Measurements from ENCODE around the gene SVOP. TPM values are rescaled to one million over a fixed set of nuclear protein-coding genes. Genes with fewer than 3 reads are reported as not detected.
"Not testable (repeated sequence)": the region's sequence is repeated elsewhere in the genome, so short reads cannot be mapped to it uniquely, and the experiment has no call there.

SVOP gene
- total and polyA plus RNA-seq, 3 donors from 2014 or later, result 0.31 to 0.37 (median 0.31) TPM

GRCh38 chr12:109029411-109029810 lies 8.5 kb upstream of the SVOP start:
- no peak for TF ChIP-seq CTCF (IDR thresholded peaks at IDR 0.05)
- TF ChIP-seq POLR2A (IDR thresholded peaks at IDR 0.05), result no peak
- H3K4me3 ChIP-seq, result no peak overlapping the region
- H3K9me3 ChIP-seq, result no peaks in the 10 kb centered on the region
- H3K4me1 ChIP-seq, result no peaks in the 10 kb centered on the region
- DNase-seq, result no peak
- intact Hi-C loops (cut with DNase I; ENCODE audit: low total_unique reads), result no loop called here
- no peaks in the 10 kb centered on the region for H3K36me3 ChIP-seq (ENCODE audit: low read depth, missing control alignments)
- 41 to 50% methylated on average over 2 of the region's 2 CpGs for WGBS, 2 donors
- no peak overlapping the region for H3K27ac ChIP-seq
- H3K27me3 ChIP-seq, result no peaks in the 10 kb centered on the region

- H3K27me3 ChIP-seq; H3K27ac ChIP-seq; H3K4me3 ChIP-seq; DNase-seq; H3K9me3 ChIP-seq; H3K4me1 ChIP-seq; H3K36me3 ChIP-seq (ENCODE audit: low read depth, missing control alignments); intact Hi-C loops (cut with DNase I; ENCODE audit: low total_unique reads): not testable (repeated sequence)
- 53 to 77% methylated on average over 3 of the region's 3 CpGs for WGBS, 2 donors
Measured at GRCh38 chr12:109028624-109029023, 7.8 kb upstream of the SVOP start.

GRCh38 chr12:109027767-109028166 lies 6.9 kb upstream of the SVOP start:
- H3K27me3 ChIP-seq, result no peaks in the 10 kb centered on the region
- no peak overlapping the region for H3K4me3 ChIP-seq
- WGBS, 2 donors, result 23 to 31% methylated on average over 1 of the region's 1 CpG
- H3K36me3 ChIP-seq (ENCODE audit: low read depth, missing control alignments), result no peaks in the 10 kb centered on the region
- TF ChIP-seq CTCF (IDR thresholded peaks at IDR 0.05), result no peak
- TF ChIP-seq POLR2A (IDR thresholded peaks at IDR 0.05), result no peak
- intact Hi-C loops (cut with DNase I; ENCODE audit: low total_unique reads), result no loop called here
- H3K4me1 ChIP-seq, result no peaks in the 10 kb centered on the region
- DNase-seq, result no peak
- no peaks in the 10 kb centered on the region for H3K9me3 ChIP-seq
- H3K27ac ChIP-seq, result no peak overlapping the region

DNA sequence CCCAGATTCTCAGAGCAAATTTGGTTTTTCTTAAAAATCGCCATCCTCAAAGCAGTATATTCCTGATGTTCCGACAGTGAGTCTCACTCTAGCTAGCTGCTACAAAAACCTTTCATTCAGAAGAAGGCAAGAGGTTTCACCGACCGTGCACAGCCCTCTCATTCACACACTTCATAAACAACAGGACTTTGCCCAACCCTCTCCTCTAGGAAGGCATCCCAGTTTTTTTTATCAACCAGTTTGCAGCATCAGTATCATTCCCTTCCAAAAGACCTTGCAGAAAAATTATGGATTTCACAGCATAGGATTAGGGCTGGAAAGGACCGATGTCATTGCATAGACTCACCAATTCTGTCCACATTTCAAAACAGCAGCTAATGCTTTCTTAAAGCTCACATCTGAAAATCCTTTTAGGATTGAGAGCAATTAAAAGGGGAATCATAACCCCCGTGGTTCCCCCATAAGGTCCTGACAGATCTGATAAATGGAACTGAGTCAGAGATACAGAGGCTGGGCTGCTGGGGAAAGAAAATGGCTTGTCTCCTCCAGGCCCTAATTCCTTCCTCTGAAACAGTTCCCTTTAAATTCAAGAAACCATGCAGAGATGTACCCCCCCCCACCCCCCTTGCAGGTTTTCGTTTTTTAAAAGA lies 597 bp downstream of the SVOP start:
- intact Hi-C loops (cut with DNase I; ENCODE audit: low total_unique reads), result no loop called here
- Histone ChIP-seq H3K27ac (no peak overlapping the region), H3K27me3 (no peaks in the 10 kb centered on the region), H3K4me1 (peaks cover 3% of the 10 kb centered on the region), H3K4me3 (no peak overlapping the region), H3K9me3 (no peaks in the 10 kb centered on the region), H3K36me3 (ENCODE audit: low read depth, missing control alignments) (no peaks in the 10 kb centered on the region)
- DNase-seq, result no peak
- TF ChIP-seq CTCF (IDR thresholded peaks at IDR 0.05) (no peak), POLR2A (IDR thresholded peaks at IDR 0.05) (no peak)
- WGBS, 2 donors, result 52 to 54% methylated on average over 7 of the region's 7 CpGs

DNA sequence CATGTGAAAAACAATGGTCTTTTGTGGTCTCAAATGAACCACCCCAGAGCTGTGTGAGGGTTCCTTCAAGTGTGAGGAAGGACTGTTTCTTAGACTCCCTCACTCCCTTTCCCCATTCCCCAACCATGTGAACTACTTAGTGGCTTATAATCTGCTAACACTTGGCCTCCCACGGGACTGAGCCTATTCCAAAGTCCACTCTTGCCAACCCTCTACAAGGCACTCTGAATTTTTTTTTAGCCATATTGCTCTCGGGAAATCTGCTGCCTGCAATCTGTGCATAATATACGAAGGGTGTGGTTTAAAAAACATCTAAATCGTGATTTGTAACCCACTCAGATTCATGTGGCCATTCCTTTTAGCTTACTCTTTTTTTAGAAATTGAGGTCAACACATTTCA lies 2.6 kb downstream of the SVOP start:
- intact Hi-C loops (cut with DNase I; ENCODE audit: low total_unique reads), result no loop called here
- H3K4me3 ChIP-seq, result no peak overlapping the region
- WGBS, 2 donors, result 72 to 81% methylated on average over 4 of the region's 4 CpGs
- DNase-seq, result no peak
- no peaks in the 10 kb centered on the region for H3K36me3 ChIP-seq (ENCODE audit: low read depth, missing control alignments)
- no peak for TF ChIP-seq POLR2A (IDR thresholded peaks at IDR 0.05)
- no peak for TF ChIP-seq CTCF (IDR thresholded peaks at IDR 0.05)
- no peaks in the 10 kb centered on the region for H3K9me3 ChIP-seq
- peaks cover 3% of the 10 kb centered on the region for H3K4me1 ChIP-seq
- H3K27ac ChIP-seq, result no peak overlapping the region
- no peaks in the 10 kb centered on the region for H3K27me3 ChIP-seq

All from testis (tissue), 3 donors.